Vagina (tissue), 2 donors: ENCODE results near the gene OTOP1.

Experiments
- POLR2AphosphoS5 ChIP-seq, 2 donors: sonication (generic); formaldehyde crosslinking; IDR thresholded peaks; one replicate each; pipeline ENCODE4 v1.9.0; 2017; ENCODE audit warnings: antibody characterized with exemption in 2 of 2, mild to moderate bottlenecking in 2 of 2, low read depth in 1 of 2; ENCODE audit not compliant: insufficient read depth in 1 of 2
- TF ChIP-seq, protein P1 (sequence below), 3 experiments: fragments of 450-650 bp in 2 of 3; fragments of 200-600 bp in 1 of 3; sonication (generic) in 1 of 3; IDR thresholded peaks; one replicate each; pipeline ENCODE4 v1.5.1; 2017 to 2019; ENCODE audit warnings: antibody characterized with exemption in 3 of 3, mild to moderate bottlenecking in 2 of 3, moderate library complexity in 2 of 3

DNA sequence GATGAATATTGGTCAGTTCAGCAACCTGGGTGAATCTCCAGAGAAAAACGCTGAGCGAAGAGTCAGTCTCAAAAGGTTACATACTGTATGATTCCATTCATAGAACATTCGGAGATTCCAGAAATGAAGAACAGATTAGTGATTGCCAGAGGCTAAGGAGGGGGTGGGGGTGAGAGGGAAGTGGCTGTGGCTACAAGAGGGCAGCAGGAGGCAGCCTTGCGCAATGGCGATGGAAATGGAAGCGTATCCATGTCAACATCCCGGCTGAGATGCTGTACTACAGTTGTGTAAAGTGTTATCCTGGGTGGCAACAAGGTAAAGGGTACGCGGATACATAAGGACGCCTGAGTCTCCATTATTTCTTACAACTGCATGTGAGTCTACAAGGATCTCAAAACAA is 45.2 kb upstream of the OTOP1 start:
- TF ChIP-seq, protein P1, sequence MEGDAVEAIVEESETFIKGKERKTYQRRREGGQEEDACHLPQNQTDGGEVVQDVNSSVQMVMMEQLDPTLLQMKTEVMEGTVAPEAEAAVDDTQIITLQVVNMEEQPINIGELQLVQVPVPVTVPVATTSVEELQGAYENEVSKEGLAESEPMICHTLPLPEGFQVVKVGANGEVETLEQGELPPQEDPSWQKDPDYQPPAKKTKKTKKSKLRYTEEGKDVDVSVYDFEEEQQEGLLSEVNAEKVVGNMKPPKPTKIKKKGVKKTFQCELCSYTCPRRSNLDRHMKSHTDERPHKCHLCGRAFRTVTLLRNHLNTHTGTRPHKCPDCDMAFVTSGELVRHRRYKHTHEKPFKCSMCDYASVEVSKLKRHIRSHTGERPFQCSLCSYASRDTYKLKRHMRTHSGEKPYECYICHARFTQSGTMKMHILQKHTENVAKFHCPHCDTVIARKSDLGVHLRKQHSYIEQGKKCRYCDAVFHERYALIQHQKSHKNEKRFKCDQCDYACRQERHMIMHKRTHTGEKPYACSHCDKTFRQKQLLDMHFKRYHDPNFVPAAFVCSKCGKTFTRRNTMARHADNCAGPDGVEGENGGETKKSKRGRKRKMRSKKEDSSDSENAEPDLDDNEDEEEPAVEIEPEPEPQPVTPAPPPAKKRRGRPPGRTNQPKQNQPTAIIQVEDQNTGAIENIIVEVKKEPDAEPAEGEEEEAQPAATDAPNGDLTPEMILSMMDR (IDR thresholded peaks at IDR 0.05): no peak
- no peak for TF ChIP-seq POLR2AphosphoS5 (IDR thresholded peaks at IDR 0.05; ENCODE audit: insufficient read depth in 1 of 2, low read depth in 1 of 2)
